ENCODE measurements around the gene MAP3K5. TPM values are rescaled to one million over a fixed set of nuclear protein-coding genes. Genes with fewer than 3 reads are reported as not detected.

MAP3K5 gene
- total and polyA plus RNA-seq, 2 of the 8 experiments (the other 6 are each of a cell fraction or from before 2014, with no cell fraction given) = 0.63 to 2.6 TPM

GRCh38 chr6:136831873-136832562 is 39.7 kb upstream of the MAP3K5 start (continued):
- TF ChIP-seq CTBP2 (IDR thresholded peaks at IDR 0.05; ENCODE audit: borderline replicate concordance, insufficient read depth, insufficient read length, low read length) (no peak), EP300 (IDR thresholded peaks at IDR 0.05; ENCODE audit: borderline replicate concordance in 1 of 2, low read depth in 2 of 2, low read length in 2 of 2) (no peak), BCL11A (IDR thresholded peaks at IDR 0.05; ENCODE audit: low read depth in 2 of 2, low read length in 2 of 2) (no peak), KDM1A (IDR thresholded peaks at IDR 0.05; ENCODE audit: borderline replicate concordance, low read length) (no peak), CHD7 (IDR thresholded peaks at IDR 0.05; ENCODE audit: insufficient replicate concordance, low read length) (no peak), JUND (IDR thresholded peaks at IDR 0.05; ENCODE audit: low read length) (no peak)

Measured in H1 (cell line).